GM23338 (cell line): Measurements from ENCODE around the gene C6orf15.

ENCODE experiments used
- CREB1 ChIP-seq: fragments of 250-450 bp; sonication (Bioruptor Pico); IDR thresholded peaks from 2 replicates; pipeline ENCODE4 v1.5.0; 2020; ENCODE audit warnings: low read depth, mild to moderate bottlenecking, moderate library complexity
- CTCF ChIP-seq, 2 experiments: fragments of 200-600 bp in 1 of 2; sonication (generic) in 1 of 2; conservative IDR thresholded peaks; 2 replicates each; pipeline versions ENCODE4 v1.5.1 to v1.6.1; 2016 to 2017; ENCODE audit warnings: antibody characterized with exemption in 2 of 2, low read depth in 2 of 2, mild to moderate bottlenecking in 2 of 2, moderate library complexity in 1 of 2
- ETS1 ChIP-seq: IDR thresholded peaks from 2 replicates; pipeline ENCODE4 v1.6.1; 2016; ENCODE audit warnings: antibody characterized with exemption
- EZH2 ChIP-seq: fragments of 200-600 bp; sonication (generic); IDR thresholded peaks from one replicate; pipeline ENCODE4 v1.8.0; 2017; ENCODE audit warnings: antibody characterized with exemption, mild to moderate bottlenecking, low read depth; ENCODE audit not compliant: unreplicated experiment
- EZH2phosphoT487 ChIP-seq: fragments of 200-600 bp; sonication (generic); IDR thresholded peaks from one replicate; pipeline ENCODE4 v1.8.1; 2018; ENCODE audit warnings: antibody characterized with exemption; ENCODE audit not compliant: unreplicated experiment
- JUNB ChIP-seq: IDR thresholded peaks from one replicate; pipeline ENCODE4 v1.6.1; 2016; ENCODE audit warnings: antibody characterized with exemption; ENCODE audit not compliant: unreplicated experiment
- POLR2AphosphoS5 ChIP-seq: IDR thresholded peaks from 2 replicates; pipeline ENCODE4 v1.6.1; 2016; ENCODE audit warnings: antibody characterized with exemption, low read depth
- REST ChIP-seq: IDR thresholded peaks from one replicate; pipeline ENCODE4 v1.6.1; 2018; ENCODE audit warnings: antibody characterized with exemption; ENCODE audit not compliant: unreplicated experiment
- STAT1 ChIP-seq: IDR thresholded peaks from one replicate; pipeline ENCODE4 v1.6.1; 2016; ENCODE audit warnings: antibody characterized with exemption; ENCODE audit not compliant: unreplicated experiment
- ZNF114 ChIP-seq: fragments of 250-450 bp; sonication (Bioruptor Pico); IDR thresholded peaks from 2 replicates; pipeline ENCODE4 v1.5.0; 2020; ENCODE audit warnings: mild to moderate bottlenecking, moderate library complexity
- ZNF331 ChIP-seq: fragments of 250-450 bp; sonication (Bioruptor Pico); IDR thresholded peaks from 2 replicates; pipeline ENCODE4 v1.5.0; 2020; ENCODE audit warnings: low read depth, mild to moderate bottlenecking, moderate library complexity

GRCh38 chr6:31125162-31125561 lies 12.8 kb upstream of the C6orf15 start:
- no peak for TF ChIP-seq CTCF (conservative IDR thresholded peaks at IDR 0.05; ENCODE audit: low read depth in 2 of 2)
- TF ChIP-seq EZH2phosphoT487, result no peak
- TF ChIP-seq POLR2AphosphoS5, result no peak
- TF ChIP-seq EZH2, result no peak
- TF ChIP-seq JUNB, result no peak
- TF ChIP-seq CREB1 (CRISPR knock-in tag), result no peak
- TF ChIP-seq REST, result no peak
- TF ChIP-seq ZNF114 (CRISPR knock-in tag), result no peak
- no peak for TF ChIP-seq ZNF331 (CRISPR knock-in tag)
- no peak for TF ChIP-seq STAT1
- TF ChIP-seq ETS1, result no peak
